GF-D8 (cell line): ENCODE measurements around the gene KRTAP9-1.
"Not testable (repeated sequence)": the region's sequence is repeated elsewhere in the genome, so short reads cannot be mapped to it uniquely, and the experiment has no call there.

ENCODE experiments used
- DNase-seq: peaks from one replicate; lab custom pipeline; 2025; lab: John Stamatoyannopoulos, UW

The KRTAP9-1 gene

GRCh38 chr17:41178843-41179616 is 10.7 kb upstream of the KRTAP9-1 start:
- no peak for DNase-seq

- DNase-seq = no peak
Observed at GRCh38 chr17:41184480-41184961, 5.2 kb upstream of the KRTAP9-1 start, which contains the start of gene KRTAP4-1. TSS of gene KRTAP4-1 (minus strand) at chr17:41184911. CDS start at chr17:41184854, 57 bp downstream.

GRCh38 chr17:41185001-41185400 is 4.7 kb upstream of the KRTAP9-1 start:
- no peak for DNase-seq

GRCh38 chr17:41186872-41187271 is 2.8 kb upstream of the KRTAP9-1 start:
- DNase-seq = no peak

GRCh38 chr17:41190328-41190727 is 641 bp downstream of the KRTAP9-1 start:
- no peak for DNase-seq

- DNase-seq = no peak
Observed at GRCh38 chr17:41196068-41196467, 6.4 kb downstream of the KRTAP9-1 start.

- no peak for DNase-seq
Observed at GRCh38 chr17:41199421-41200078, 9.9 kb downstream of the KRTAP9-1 start.

GRCh38 chr17:41211845-41212466 is 22.3 kb downstream of the KRTAP9-1 start:
- DNase-seq = no peak

GRCh38 chr17:41212524-41213169 is 23.0 kb downstream of the KRTAP9-1 start:
- no peak for DNase-seq

GRCh38 chr17:41215681-41216080 is 26.0 kb downstream of the KRTAP9-1 start:
- DNase-seq = no peak

- DNase-seq = no peak
Observed at GRCh38 chr17:41223821-41224220, 34.1 kb downstream of the KRTAP9-1 start.

GRCh38 chr17:41226051-41226450 is 36.4 kb downstream of the KRTAP9-1 start:
- no peak for DNase-seq

GRCh38 chr17:41226598-41227095 is 37.0 kb downstream of the KRTAP9-1 start, which contains the start of gene KRTAP9-2:
TSS of gene KRTAP9-2 (plus strand) at chr17:41226648. CDS start at chr17:41226655, 7 bp downstream.
- not testable (repeated sequence) for DNase-seq

GRCh38 chr17:41230094-41230493 is 40.4 kb downstream of the KRTAP9-1 start:
- DNase-seq = no peak

GRCh38 chr17:41231731-41232130 is 42.0 kb downstream of the KRTAP9-1 start:
- no peak for DNase-seq

GRCh38 chr17:41232399-41233105 is 42.9 kb downstream of the KRTAP9-1 start, which contains the start of gene KRTAP9-3:
TSS of gene KRTAP9-3 (plus strand) at chr17:41232449. CDS start at chr17:41232502, 53 bp downstream.
- not testable (repeated sequence) for DNase-seq

GRCh38 chr17:41237116-41237515 is 47.4 kb downstream of the KRTAP9-1 start:
- not testable (repeated sequence) for DNase-seq

- DNase-seq = not testable (repeated sequence)
Observed at GRCh38 chr17:41237949-41238437, 48.3 kb downstream of the KRTAP9-1 start, which contains the start of gene KRTAP9-8. TSS of gene KRTAP9-8 (plus strand) at chr17:41237999. CDS start at chr17:41238052, 53 bp downstream.
